Esophagus muscularis mucosa (tissue), 4 donors: ENCODE results near the gene NXNL2.

ENCODE experiments used
- EP300 ChIP-seq: sonication (generic); formaldehyde crosslinking; IDR thresholded peaks from one replicate; pipeline ENCODE4 v1.6.1; 2017; ENCODE audit warnings: antibody characterized with exemption
- POLR2A ChIP-seq: fragments of 450-650 bp; IDR thresholded peaks from one replicate; pipeline ENCODE4 v1.6.1; 2017; ENCODE audit warnings: antibody characterized with exemption, moderate library complexity, mild to moderate bottlenecking, low read depth
- TF ChIP-seq, protein P1 (sequence below), 3 experiments: fragments of 200-600 bp in 2 of 3; fragments of 450-650 bp in 1 of 3; sonication (generic) in 2 of 3; IDR thresholded peaks; one replicate each; pipeline ENCODE4 v1.5.1; 2017 to 2019; ENCODE audit warnings: antibody characterized with exemption in 3 of 3, mild to moderate bottlenecking in 2 of 3, moderate library complexity in 1 of 3

DNA sequence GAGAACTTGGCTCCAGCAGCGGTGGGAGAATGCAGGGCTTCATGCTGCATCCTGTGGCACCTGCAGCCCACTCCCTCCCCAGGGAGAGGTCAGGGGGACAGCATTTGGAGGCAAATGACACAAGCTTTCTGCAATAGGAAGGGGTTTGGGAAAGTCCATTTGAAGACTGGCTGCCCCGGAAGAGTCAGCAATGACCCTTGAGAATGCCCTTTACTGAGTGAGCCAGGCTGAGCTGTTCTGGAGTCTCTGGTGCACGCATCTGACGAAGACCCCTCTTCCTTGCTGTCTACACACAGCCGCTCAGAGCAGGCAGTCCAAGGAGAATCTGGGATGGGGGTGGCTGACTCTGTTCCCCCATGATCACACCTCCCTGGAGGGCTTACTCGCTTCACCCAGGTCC lies 5.5 kb upstream of the NXNL2 start:
- TF ChIP-seq, protein P1, sequence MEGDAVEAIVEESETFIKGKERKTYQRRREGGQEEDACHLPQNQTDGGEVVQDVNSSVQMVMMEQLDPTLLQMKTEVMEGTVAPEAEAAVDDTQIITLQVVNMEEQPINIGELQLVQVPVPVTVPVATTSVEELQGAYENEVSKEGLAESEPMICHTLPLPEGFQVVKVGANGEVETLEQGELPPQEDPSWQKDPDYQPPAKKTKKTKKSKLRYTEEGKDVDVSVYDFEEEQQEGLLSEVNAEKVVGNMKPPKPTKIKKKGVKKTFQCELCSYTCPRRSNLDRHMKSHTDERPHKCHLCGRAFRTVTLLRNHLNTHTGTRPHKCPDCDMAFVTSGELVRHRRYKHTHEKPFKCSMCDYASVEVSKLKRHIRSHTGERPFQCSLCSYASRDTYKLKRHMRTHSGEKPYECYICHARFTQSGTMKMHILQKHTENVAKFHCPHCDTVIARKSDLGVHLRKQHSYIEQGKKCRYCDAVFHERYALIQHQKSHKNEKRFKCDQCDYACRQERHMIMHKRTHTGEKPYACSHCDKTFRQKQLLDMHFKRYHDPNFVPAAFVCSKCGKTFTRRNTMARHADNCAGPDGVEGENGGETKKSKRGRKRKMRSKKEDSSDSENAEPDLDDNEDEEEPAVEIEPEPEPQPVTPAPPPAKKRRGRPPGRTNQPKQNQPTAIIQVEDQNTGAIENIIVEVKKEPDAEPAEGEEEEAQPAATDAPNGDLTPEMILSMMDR (IDR thresholded peaks at IDR 0.05): no peak
- TF ChIP-seq EP300: no peak
- TF ChIP-seq POLR2A: no peak
